Epithelial cell of proximal tubule (primary cell): ENCODE measurements around the gene TXN. TPM values are rescaled to one million over a fixed set of nuclear protein-coding genes. Genes with fewer than 3 reads are reported as not detected.
A peak's percentile ranks its signal among the peaks of the same experiment; 100 is the strongest.

Experiments
- DNase-seq: peaks from one replicate; pipeline ENCODE4 v3.0.0-alpha.2; 2011; ENCODE audit warnings: low read depth
- H3K4me3 ChIP-seq: 2 replicates; pipeline ENCODE4 v1.5.1; 2011; ENCODE audit warnings: low read depth, mild to moderate bottlenecking, low read length
- total RNA-seq: library from RNA; depleted of rRNA; stranded (reverse); fragments of >200 nt; gene quantifications from 2 replicates; pipeline ENCODE4 v1.2.3, GENCODE V29; 2015
- TF ChIP-seq, protein P1 (sequence below): conservative IDR thresholded peaks from 2 replicates; pipeline ENCODE4 v1.5.1; 2012; ENCODE audit warnings: low read depth, mild to moderate bottlenecking, low read length

The TXN gene
- total RNA-seq, result 307 and 390 TPM in 2 replicates

DNA sequence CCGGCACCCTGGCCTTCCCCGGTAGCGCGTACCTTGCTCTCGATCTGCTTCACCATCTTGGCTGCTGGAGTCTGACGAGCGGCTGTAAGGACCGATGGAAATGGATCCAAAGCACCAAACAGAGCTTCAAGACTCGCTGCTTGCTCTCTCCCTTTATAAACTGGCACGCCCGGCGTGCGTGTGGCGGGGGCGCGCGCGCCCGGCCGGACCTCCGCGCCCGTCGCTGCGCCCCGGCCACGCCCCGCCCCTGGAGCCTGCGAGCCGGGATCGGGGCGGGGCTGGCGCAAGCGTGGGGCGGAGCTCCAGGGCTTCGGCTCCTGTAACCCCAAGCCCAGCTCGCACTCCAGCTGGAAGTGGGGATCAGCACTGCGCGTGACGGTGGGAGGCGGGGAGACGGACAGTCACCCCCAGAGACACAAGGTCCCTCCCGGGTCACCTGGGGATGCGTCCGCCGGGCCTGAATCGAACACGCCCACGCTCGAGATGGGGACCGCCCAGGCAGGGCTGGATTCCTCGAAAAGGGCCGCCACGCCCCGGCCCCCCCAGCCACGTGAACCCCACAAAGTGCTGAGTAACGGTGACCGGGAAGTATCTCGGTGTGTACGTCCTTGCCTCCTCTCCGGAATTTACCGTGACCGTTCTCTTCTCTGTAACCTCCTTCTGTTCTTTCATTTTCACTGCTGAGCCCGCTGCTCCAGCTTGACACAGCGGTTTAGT lies at the start of gene TXN:
TXN (minus strand) TSS at position 128 of the 717 bp plus-strand sequence; CDS start at position 56, 72 bp downstream.
- TF ChIP-seq, protein P1, sequence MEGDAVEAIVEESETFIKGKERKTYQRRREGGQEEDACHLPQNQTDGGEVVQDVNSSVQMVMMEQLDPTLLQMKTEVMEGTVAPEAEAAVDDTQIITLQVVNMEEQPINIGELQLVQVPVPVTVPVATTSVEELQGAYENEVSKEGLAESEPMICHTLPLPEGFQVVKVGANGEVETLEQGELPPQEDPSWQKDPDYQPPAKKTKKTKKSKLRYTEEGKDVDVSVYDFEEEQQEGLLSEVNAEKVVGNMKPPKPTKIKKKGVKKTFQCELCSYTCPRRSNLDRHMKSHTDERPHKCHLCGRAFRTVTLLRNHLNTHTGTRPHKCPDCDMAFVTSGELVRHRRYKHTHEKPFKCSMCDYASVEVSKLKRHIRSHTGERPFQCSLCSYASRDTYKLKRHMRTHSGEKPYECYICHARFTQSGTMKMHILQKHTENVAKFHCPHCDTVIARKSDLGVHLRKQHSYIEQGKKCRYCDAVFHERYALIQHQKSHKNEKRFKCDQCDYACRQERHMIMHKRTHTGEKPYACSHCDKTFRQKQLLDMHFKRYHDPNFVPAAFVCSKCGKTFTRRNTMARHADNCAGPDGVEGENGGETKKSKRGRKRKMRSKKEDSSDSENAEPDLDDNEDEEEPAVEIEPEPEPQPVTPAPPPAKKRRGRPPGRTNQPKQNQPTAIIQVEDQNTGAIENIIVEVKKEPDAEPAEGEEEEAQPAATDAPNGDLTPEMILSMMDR, result no peak
- peak within 1 kb of the TSS; percentile 87 for H3K4me3 ChIP-seq
- DNase-seq, result peak; percentile 54

DNA sequence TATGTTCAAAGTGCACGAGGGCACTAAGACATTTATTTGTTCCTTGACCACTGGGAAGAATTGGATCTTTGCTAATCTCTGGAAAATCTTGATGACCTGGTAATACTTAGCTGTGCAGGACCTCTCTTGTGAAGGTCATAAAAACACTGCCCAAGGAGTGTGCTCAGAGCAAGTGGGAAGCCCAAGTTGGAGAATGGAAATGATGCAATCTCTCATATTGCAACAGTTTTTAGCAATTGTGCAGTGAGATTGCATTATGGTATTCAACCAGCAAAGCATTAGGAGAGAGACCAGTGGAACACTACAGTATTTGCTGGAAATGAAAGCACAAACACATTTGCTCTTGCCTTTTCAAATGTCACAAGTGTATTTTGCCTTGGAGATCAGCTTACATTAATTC lies 46.8 kb upstream of the TXN start:
- no peak overlapping the region for H3K4me3 ChIP-seq
- no peak for DNase-seq
- TF ChIP-seq, protein P1, result no peak

DNA sequence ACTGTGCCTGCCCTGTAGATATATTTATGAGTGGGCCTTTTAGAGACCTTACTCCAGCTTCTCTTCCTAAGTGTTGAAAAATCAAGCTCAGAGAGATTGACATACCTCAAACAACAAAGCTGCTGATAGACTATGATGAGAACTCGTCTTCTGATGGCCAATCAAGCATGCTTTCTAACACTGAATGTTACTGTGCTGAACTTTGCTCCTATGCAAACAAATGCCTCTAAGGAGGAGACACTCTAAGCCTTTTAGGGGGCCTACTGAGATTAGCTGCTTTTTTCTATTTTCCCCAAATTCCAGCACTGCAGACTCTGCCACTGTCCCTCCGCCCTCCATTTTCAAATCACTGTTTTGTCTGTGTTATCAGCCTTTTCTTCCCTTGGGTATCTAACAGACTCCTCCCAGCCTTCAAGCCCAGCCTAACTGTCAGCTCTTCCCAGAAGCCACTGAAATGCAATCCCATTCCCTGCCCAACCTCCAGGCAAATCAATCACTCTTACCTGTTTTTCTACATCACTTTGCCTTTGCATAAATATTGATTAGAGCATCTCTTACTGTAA lies 41.8 kb upstream of the TXN start:
- no peak for DNase-seq
- H3K4me3 ChIP-seq, result no peak overlapping the region
- TF ChIP-seq, protein P1, result no peak

DNA sequence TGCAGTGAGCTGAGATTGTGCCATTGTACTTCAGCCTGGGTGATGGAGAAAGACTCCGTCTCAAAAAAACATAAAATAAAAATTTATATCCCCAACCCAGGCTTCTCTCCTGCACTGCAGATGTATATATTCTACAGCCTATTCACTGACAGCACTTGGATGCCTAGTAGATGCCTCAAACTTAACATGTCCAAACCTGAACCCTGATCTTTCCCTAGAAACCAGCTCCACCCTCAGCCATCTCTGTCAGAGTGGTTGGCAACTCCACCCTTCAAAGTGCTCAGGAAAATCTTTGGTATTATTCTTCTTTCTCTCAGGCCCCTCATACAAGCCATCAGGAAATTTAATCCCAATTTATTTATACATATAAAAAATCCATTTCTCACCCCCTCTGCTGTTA lies 36.9 kb upstream of the TXN start:
- TF ChIP-seq, protein P1, result no peak
- H3K4me3 ChIP-seq, result no peak overlapping the region
- no peak for DNase-seq

DNA sequence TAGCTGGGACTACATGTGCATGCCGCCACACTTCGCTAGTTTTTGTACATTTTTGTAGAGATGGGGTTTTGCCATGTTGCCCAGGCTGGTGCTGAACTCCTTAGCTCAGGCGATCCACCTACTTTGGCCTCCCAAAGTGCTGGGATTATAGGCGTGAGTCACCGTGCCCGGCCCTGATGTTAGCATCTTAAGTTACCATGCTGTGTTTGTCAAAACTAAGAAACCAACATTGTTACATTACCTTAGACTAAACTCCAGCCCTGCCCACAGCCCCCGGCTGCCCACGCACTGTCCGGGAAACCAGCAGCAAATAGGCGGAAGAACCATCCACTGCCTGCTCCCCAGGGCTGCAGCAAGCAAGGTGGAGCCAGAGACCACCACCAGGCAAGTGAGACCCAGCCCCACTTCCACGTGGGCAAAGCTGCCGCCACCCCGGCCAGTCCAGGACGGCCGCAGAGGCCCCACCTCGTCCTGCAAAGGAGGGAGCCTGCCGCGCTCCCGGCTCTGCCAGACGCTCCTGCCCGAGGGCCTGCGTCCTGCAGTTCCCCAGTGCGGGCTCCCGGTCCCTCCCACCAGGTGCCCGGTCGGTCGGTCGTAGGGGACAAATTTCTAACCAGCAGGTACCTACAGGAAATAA lies 35.7 kb upstream of the TXN start:
- no peak for DNase-seq
- TF ChIP-seq, protein P1, result no peak
- H3K4me3 ChIP-seq, result no peak overlapping the region

DNA sequence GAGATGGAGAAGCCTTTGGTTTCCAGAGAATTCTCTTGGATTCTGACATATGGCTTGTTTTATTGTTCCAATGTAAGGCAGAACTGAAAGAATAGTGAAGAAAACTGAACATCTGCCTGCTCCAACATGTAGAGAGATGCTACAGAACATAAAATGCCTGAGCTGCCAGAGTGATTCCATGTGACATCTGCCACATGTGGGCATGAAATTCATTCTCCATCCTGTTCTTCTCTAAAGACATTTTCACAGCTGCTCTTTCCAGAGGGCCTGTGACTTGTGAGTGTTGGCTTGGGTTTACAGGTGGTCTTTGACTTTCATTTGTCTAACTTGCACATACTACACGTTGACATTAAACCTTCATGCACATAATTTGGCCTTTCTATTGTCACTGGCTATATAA lies 33.7 kb upstream of the TXN start:
- H3K4me3 ChIP-seq, result no peak overlapping the region
- no peak for DNase-seq
- TF ChIP-seq, protein P1, result no peak
